Endodermal cell (in vitro differentiated cells): ENCODE data around the gene UTP11. TPM values are rescaled to one million over a fixed set of nuclear protein-coding genes. Genes with fewer than 3 reads are reported as not detected.

Experiments
- DNase-seq: peaks from one replicate; pipeline ENCODE4 v3.0.0-alpha.2; 2017
- H3K27ac ChIP-seq: 2 replicates; pipeline ENCODE4 v1.5.1; 2013; ENCODE audit warnings: mild to moderate bottlenecking, low read depth, low read length, moderate library complexity
- H3K27me3 ChIP-seq: 2 replicates; pipeline ENCODE4 v1.6.1; 2013; ENCODE audit warnings: mild to moderate bottlenecking, low read length, moderate library complexity; ENCODE audit not compliant: insufficient read depth, control insufficient read depth, poor library complexity, severe bottlenecking
- H3K36me3 ChIP-seq: 2 replicates; pipeline ENCODE4 v1.7.0; 2013; ENCODE audit warnings: mild to moderate bottlenecking, low read length, moderate library complexity; ENCODE audit not compliant: control insufficient read depth, insufficient read depth
- H3K4me1 ChIP-seq: one replicate; pipeline ENCODE4 v1.7.0; 2013; ENCODE audit warnings: low read length; ENCODE audit not compliant: control insufficient read depth, insufficient read depth
- H3K4me3 ChIP-seq: 2 replicates; pipeline ENCODE4 v1.5.1; 2013; ENCODE audit warnings: mild to moderate bottlenecking, low read length, moderate library complexity
- H3K9ac ChIP-seq: 2 replicates; pipeline ENCODE4 v1.6.1; 2013; ENCODE audit warnings: mild to moderate bottlenecking, low read length, moderate library complexity; ENCODE audit not compliant: poor library complexity, severe bottlenecking; ENCODE audit errors: extremely low read depth
- H3K9me3 ChIP-seq: 2 replicates; pipeline ENCODE4 v1.6.1; 2013; ENCODE audit warnings: mild to moderate bottlenecking, low read length, moderate library complexity; ENCODE audit not compliant: control insufficient read depth
- H3K27ac Mint-ChIP-seq: 2 replicates; pipeline ENCODE4 v1.8.0; 2020; ENCODE audit warnings: mixed read lengths
- H3K27me3 Mint-ChIP-seq: 2 replicates; pipeline ENCODE4 v1.8.0; 2021; ENCODE audit warnings: mild to moderate bottlenecking, mixed read lengths; ENCODE audit not compliant: insufficient read depth
- H3K36me3 Mint-ChIP-seq: 2 replicates; pipeline ENCODE4 v1.8.0; 2020; ENCODE audit warnings: low read depth, mixed read lengths
- H3K4me1 Mint-ChIP-seq: 2 replicates; pipeline ENCODE4 v1.8.0; 2020; ENCODE audit warnings: mixed read lengths
- H3K4me3 Mint-ChIP-seq: 2 replicates; pipeline ENCODE4 v1.8.0; 2020; ENCODE audit warnings: mild to moderate bottlenecking, moderate library complexity, mixed read lengths
- H3K9me3 Mint-ChIP-seq: 2 replicates; pipeline ENCODE4 v1.8.0; 2020; ENCODE audit warnings: mild to moderate bottlenecking, mixed read lengths
- CTCF ChIP-seq: fragments of 200-600 bp; sonication (generic); conservative IDR thresholded peaks from 2 replicates; pipeline ENCODE4 v1.5.0; 2021; ENCODE audit warnings: antibody characterized with exemption, mild to moderate bottlenecking
- WGBS, 2 experiments: methylation state at CpG; one replicate each; pipeline versions ENCODE4 v1.1.5 to v1.1.7; 2013; ENCODE audit warnings: missing lambda C conversion rate in 2 of 2, mixed read lengths in 1 of 2; ENCODE audit not compliant: insufficient coverage in 1 of 2, insufficient read length in 1 of 2; 5-methylcytosine and 5-hydroxymethylcytosine counted together
- total RNA-seq, 2 donors: library from RNA; stranded (reverse); fragmentation: NEBNext Ultra II Directional in 1 of 2; extraction: Animal tissue kit (Norgen Biotek cat#: 25700) in 1 of 2; gene quantifications; 2 replicates in 1 of 2; 3 replicates in 1 of 2; pipeline ENCODE4 v1.2.1, GENCODE V29; 2021

The UTP11 gene
- total RNA-seq, 2 donors from 2014 or later = 40.9 to 46.3 TPM

- Histone ChIP-seq H3K9me3 (no peaks in the 10 kb centered on the region), H3K27me3 (no peaks in the 10 kb centered on the region), H3K4me3 (no peak overlapping the region), H3K4me1 (no peaks in the 10 kb centered on the region), H3K9ac (no peak overlapping the region), H3K36me3 (peaks cover 93% of the 10 kb centered on the region), H3K27ac (no peak overlapping the region)
- H3K27me3 Mint-ChIP-seq = no peaks in the 10 kb centered on the region
- no peaks in the 10 kb centered on the region for H3K4me1 Mint-ChIP-seq
- no peaks in the 10 kb centered on the region for H3K9me3 Mint-ChIP-seq
- peaks cover 76% of the 10 kb centered on the region for H3K36me3 Mint-ChIP-seq
- no peak for TF ChIP-seq CTCF
- 73 to 85% methylated on average over 1 to 2 of the region's 2 CpGs for WGBS, 2 experiments
- H3K4me3 Mint-ChIP-seq = no peak overlapping the region
- no peak overlapping the region for H3K27ac Mint-ChIP-seq
- no peak for DNase-seq
Measured at GRCh38 chr1:37983546-37983945, 29.0 kb upstream of the UTP11 start.

- no peaks in the 10 kb centered on the region for H3K9me3 Mint-ChIP-seq
- H3K9me3 ChIP-seq = no peaks in the 10 kb centered on the region
- WGBS, 2 experiments = 91% methylated on average over 1 of the region's 1 CpG; no CpG with 5 or more reads in 1 of the 2 experiments
- H3K36me3 Mint-ChIP-seq = peaks cover 38% of the 10 kb centered on the region
- no peak overlapping the region for H3K9ac ChIP-seq
- H3K36me3 ChIP-seq = peaks cover 52% of the 10 kb centered on the region
- no peaks in the 10 kb centered on the region for H3K4me1 ChIP-seq
- no peak for DNase-seq
- no peak overlapping the region for H3K4me3 ChIP-seq
- H3K4me1 Mint-ChIP-seq = peaks cover 5% of the 10 kb centered on the region
- no peak overlapping the region for H3K27ac ChIP-seq
- no peak overlapping the region for H3K4me3 Mint-ChIP-seq
- H3K27me3 Mint-ChIP-seq = no peaks in the 10 kb centered on the region
- H3K27ac Mint-ChIP-seq = no peak overlapping the region
- no peak for TF ChIP-seq CTCF
- no peaks in the 10 kb centered on the region for H3K27me3 ChIP-seq
Measured at GRCh38 chr1:37987679-37988078, 24.9 kb upstream of the UTP11 start.

- Mint-ChIP-seq H3K27ac (peak overlapping the region; percentile 95), H3K4me1 (peaks cover 5% of the 10 kb centered on the region), H3K36me3 (peaks cover 29% of the 10 kb centered on the region), H3K4me3 (peak overlapping the region; percentile 96), H3K27me3 (no peaks in the 10 kb centered on the region), H3K9me3 (no peaks in the 10 kb centered on the region)
- Histone ChIP-seq H3K9me3 (no peaks in the 10 kb centered on the region), H3K4me3 (peak overlapping the region; percentile 95), H3K36me3 (peaks cover 45% of the 10 kb centered on the region), H3K27ac (peak overlapping the region; percentile 66), H3K27me3 (no peaks in the 10 kb centered on the region), H3K4me1 (no peaks in the 10 kb centered on the region), H3K9ac (peak overlapping the region; percentile 85)
- WGBS, 2 experiments = 0 to 1% methylated on average over 20 to 30 of the region's 30 CpGs
- TF ChIP-seq CTCF = no peak
- peak; percentile 73 for DNase-seq
Measured at GRCh38 chr1:37989361-37989930, 23.1 kb upstream of the UTP11 start.
